Measurements from ENCODE around the gene CARNS1. TPM values are rescaled to one million over a fixed set of nuclear protein-coding genes. Genes with fewer than 3 reads are reported as not detected.
"Not testable (repeated sequence)": the region's sequence is repeated elsewhere in the genome, so short reads cannot be mapped to it uniquely, and the experiment has no call there.

The CARNS1 gene
- polyA plus RNA-seq, 1 donor = 87.1 TPM

- DNase-seq = no peak
These were observed 18.7 kb upstream of the CARNS1 start for GRCh38 chr11:67396587-67397389.

GRCh38 chr11:67397536-67397935 is 17.9 kb upstream of the CARNS1 start:
- no peak for DNase-seq

DNA sequence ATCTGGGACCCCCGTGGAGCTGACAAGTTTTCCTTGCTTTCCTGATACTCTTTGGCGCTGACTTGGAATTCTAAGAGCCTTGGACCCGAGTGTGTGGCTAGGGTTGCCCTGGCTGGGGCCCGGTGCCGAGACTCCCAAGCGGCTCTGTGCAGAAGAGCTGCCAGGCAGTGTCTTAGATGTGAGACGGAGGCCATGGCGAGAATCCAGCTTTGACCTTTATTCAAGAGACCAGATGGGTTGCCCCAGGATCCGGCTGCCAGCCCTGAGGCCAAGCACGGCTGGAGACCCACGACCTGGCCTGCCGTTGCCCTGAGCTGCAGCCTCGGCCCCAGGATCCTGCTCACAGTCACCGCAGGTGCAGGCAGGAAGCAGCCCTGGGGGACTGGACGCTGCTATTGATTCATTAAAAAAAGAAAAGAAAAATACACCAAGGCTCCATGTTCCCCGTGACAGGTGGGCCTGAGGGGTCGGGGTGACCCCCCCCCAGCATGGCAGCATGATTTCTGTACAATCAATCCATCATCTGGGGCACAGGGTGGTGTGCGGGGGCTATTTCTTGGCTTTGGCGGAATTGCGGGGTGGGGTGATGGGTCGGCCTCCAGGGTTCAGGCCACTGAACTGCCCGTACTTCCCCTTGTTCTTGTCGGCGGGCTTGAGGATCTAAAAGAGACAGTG is 17.4 kb upstream of the CARNS1 start:
- DNase-seq = no peak

DNA sequence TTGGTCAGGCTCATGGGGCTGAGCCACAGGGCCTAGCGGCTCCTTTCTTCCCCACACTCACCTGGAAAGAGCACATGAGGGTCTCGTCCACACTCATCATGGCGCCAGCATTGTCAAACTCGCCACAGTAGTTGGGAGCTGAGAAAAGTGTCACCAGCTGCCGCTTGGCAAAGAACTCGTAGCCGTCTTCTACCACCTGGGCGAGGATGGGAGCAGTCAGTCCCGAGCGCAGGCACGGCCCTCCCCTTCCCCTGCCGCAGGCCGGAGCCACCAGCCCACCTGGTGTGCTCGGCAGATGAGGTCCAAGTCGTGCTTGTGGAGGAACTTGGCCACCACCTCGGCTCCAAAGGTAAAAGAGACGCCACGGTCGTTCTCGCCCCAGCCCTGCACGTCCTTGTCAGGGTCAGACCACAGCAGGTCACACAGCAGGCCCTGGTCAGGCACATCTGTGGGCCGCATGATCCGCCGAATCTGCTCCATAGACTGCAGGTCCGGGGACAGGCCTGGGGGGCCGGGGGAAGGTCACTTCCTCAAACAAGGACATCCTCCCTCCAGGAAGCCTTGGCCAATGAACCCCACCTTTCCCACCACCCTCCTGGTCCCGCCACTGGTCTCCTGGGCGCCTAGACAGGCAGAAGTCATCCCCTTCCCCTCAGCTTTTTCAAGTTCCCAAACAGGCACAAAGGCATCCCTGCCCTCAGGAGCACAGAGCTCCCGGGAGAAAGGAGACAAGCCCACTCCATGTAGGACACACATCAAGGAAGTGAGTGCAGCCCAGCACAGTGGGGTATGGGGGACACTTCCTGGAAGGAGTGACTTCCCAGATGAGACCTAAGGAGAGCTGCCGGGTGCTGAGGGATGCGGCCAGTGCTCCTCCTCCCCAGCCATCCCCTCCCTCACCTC is 16.6 kb upstream of the CARNS1 start:
- no peak for DNase-seq

GRCh38 chr11:67400251-67400941 is 15.1 kb upstream of the CARNS1 start:
- no peak for DNase-seq

DNA sequence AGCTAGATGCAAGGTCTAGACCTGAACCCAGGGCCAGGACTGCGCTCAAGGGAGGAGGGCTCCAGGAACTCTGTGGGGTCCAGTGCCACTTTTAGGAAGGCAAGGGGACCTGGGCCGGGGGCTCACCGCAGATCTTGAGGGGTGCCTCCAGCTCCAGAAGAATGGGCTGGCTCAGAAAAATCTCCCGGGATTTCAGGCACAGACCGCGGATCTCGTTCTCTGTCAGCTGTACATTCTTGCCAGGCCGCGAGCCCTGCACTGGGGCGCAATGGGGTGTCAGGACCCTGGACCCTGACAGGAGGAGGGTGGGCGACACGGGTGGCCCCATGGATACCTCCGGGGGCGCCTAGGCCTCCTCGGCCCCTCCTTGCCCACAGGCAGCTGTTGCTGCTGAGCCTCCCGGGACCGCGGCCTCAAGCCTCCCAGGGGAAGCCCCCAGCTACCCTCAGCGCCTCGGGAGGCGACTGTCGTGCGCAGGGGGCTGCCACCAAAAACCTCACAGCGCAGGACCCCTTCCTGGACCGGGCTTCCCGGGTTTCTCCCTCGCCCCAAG is 14.5 kb upstream of the CARNS1 start:
- no peak for DNase-seq

DNA sequence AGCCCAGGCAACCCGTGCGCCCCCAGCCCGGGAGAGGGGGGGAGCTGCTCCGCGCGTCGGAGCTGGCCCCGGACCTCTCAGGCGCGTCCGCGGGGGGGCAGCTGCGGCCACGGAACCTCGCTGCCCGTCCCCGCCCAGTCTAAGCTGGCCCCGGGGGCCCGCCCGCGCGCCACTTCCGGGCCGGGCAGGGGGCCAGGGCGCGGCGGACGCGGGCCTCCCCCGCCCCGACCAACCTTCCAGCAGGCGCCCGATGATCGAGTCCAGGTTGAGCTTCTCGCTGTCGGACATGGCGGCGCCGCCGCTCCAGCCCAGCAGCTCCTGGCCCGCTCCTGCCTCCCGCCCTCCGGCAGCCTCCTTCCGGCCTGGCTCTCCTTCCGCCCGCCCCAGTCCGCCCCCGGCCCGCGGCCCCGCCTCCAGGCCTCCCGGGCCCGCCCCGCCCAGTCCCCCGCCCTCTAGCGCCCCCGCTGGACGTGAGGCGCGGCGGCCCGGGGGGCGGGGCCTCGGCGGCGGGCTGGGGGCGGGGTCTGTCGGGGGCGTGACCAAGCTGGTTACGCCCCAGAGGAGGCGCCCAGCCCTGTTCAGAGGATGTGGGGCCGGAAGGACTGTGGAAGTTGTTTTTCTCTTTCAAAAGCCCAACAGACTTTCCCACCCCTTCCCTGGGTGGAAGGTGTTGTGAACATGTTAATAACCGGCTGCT is 13.8 kb upstream of the CARNS1 start, which contains the start of gene PPP1CA:
Gene PPP1CA, minus strand, starts transcription at position 364 of the 697 bp plus-strand sequence. Its CDS starts 76 bp downstream, at position 288.
- peak; percentile 89 for DNase-seq

- not testable (repeated sequence) for DNase-seq
These were observed 13.2 kb upstream of the CARNS1 start for GRCh38 chr11:67402192-67402839.

- DNase-seq = not testable (repeated sequence)
These were observed 12.4 kb upstream of the CARNS1 start for GRCh38 chr11:67403085-67403484.

- DNase-seq = no peak
These were observed 10.8 kb upstream of the CARNS1 start for GRCh38 chr11:67404515-67405195.

GRCh38 chr11:67405196-67405567 is 10.3 kb upstream of the CARNS1 start:
- no peak for DNase-seq

DNA sequence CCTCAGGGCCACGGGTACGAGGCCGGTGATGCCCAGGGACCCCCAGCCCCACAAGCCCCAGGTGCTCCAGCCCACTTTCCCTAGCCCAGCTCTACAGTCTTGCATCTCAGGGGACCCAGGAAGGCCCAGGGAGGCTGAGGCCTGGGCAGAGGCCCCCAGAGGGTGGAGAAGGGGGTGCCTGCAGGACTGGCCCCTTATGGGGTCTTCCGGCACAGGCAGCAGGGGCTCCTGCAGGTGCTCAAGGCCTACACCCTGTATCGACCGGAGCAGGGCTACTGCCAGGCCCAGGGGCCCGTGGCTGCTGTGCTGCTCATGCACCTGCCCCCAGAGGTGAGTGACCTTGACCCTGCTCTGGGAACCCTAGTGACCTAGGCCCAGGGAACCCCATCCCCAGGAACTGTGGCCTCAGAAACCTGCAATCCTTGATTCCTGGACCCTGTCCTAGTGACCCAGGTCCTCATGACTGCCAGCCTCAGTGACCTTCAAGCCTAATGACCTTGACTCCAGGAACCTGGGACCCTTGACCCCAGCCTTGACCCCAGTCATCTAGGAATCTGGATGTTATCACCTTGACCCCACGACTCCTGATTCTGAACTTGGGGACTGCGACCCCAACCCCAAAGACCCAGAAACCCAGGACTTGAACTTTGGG is 9.7 kb upstream of the CARNS1 start:
- DNase-seq = no peak

GRCh38 chr11:67406420-67406968 is 9.0 kb upstream of the CARNS1 start:
- no peak for DNase-seq

- no peak for DNase-seq
These were observed 8.3 kb upstream of the CARNS1 start for GRCh38 chr11:67406969-67407687.

DNA sequence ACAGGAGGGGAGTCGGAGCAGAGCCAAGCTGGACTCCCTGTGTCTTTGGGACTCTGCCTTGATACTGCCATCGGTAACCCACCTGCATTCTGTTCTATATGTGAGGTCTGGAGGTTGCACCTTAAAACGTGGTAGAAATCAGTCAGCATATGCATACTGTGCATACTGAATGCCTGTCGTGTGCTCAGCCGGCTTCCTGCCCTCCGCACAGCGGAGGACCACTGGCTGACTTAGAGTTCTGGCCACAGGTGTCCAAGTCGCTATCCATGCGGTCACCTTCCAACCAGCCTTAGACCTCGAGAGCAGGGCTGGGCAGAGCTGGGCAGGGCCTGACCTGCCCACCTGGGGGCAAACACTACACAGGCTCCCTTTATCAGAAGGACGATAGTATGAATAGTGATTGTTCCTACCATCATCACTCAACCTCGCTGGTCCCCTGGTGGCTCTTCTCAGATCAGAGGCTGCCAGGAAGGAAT is 7.8 kb upstream of the CARNS1 start:
- no peak for DNase-seq

DNA sequence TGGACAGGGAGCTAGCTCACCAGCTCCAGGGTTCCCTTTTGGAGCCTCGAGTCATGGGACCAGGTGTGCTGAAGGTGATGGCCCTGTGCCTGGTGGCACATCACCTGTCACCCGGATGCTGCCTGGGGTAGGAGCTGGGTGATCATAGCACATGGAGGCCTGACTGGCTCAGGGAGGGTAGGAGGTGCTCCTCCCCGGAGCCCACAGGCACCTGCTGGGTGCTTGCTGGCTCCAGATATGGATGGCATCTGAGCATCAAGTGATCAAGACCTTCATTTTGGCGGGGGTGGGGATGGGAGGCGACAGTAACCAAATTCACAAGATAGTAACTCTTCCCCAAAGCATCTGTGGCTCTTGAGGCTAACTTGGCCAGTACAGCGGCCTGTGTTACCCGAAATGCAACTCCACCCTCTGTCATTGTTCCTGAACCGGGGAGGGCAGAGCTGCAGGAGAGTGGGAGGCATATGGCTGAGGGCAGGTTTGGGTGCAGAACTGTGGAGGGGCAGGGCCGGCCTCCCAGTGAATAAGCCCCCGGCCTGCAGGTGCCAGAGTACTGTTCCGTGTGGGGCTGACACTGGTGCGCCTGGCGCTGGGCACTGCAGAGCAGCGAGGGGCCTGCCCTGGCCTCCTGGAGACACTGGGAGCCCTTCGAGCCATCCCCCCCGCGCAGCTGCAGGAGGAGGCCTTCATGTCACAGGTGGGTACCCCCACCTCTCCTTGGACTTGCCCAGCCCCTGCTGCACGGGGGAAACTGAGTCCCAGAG is 6.9 kb upstream of the CARNS1 start:
- no peak for DNase-seq

DNA sequence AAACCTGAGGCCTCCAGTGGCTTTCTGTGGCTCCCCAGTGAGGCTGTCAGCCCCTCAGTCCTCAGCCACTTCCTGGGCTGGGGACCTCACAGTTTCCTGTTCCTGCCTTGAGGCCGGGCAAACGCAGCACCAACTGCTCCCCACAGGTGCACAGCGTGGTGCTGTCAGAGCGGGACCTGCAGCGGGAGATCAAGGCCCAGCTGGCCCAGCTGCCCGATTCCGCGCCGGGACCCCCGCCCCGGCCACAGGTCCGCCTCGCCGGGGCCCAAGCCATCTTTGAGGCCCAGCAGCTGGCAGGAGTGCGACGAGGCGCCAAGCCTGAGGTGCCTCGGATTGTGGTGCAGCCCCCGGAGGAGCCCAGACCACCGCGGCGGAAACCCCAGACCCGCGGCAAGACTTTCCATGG is 6.2 kb upstream of the CARNS1 start:
- no peak for DNase-seq
